ENCODE measurements around the gene KCTD18. TPM values are rescaled to one million over a fixed set of nuclear protein-coding genes. Genes with fewer than 3 reads are reported as not detected.

Gene KCTD18
- total and polyA plus RNA-seq, 2 of the 8 experiments (the other 6 are each of a cell fraction or from before 2014, with no cell fraction given), result 1.6 to 3.1 TPM

DNA sequence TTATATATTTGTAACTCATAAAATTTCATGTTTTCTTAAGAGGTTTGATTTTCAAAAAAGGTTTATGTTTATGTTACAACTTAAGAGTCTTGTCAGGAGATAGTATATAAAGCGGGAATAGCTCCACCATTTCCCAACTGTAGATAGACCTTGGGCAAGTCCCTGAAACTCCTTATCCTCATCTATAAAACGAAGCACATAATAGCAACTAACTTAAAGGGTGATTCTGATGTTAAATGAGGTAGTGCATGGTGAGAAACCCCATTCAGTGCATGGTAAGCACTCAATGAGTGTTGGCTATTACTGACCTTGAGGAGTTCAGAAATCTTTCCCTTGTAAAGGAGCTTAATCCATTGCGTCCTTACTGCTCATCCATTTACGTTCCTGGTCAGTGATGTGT lies 34.1 kb downstream of the KCTD18 start:
- FAIRE-seq, result no peak
- Histone ChIP-seq H4K5ac (ENCODE audit: insufficient read length, low read depth, low read length) (no peak overlapping the region), H4K20me1 (replicated peaks in 1 of 2; ENCODE audit: control insufficient read depth in 1 of 2, insufficient read depth in 2 of 2, low read length in 2 of 2) (no peaks in the 10 kb centered on the region), H3K79me1 (ENCODE audit: low read depth, low read length) (no peaks in the 10 kb centered on the region), H3K4ac (replicated peaks; ENCODE audit: insufficient read length, low read depth, low read length) (no peak overlapping the region), H3K14ac (ENCODE audit: insufficient read length) (no peak overlapping the region), H3K4me2 (ENCODE audit: insufficient read depth in 1 of 2, low read depth in 2 of 2, low read length in 2 of 2) (no peak overlapping the region), H4K8ac (ENCODE audit: extremely low read depth, insufficient read depth, low read length) (no peak overlapping the region), H2BK20ac (ENCODE audit: low read length) (no peak overlapping the region), H3K27me3 (replicated peaks in 1 of 4; ENCODE audit: control insufficient read depth in 3 of 4, extremely low read depth in 1 of 4, insufficient read depth in 3 of 4, low read length in 3 of 4) (no peaks in the 10 kb centered on the region), H2BK12ac (ENCODE audit: low read depth, low read length) (no peak overlapping the region), H3K23ac (ENCODE audit: insufficient read length) (no peak overlapping the region), H3K79me2 (ENCODE audit: control insufficient read depth in 1 of 2, insufficient read depth in 2 of 2, low read length in 2 of 2) (no peaks in the 10 kb centered on the region), H3K9me3 (ENCODE audit: insufficient read depth in 2 of 2, low read depth in 1 of 2, low read length in 1 of 2) (no peaks in the 10 kb centered on the region), H2BK15ac (ENCODE audit: low read length) (no peak overlapping the region), H3K4me3 (ENCODE audit: extremely low read depth in 1 of 4, insufficient read depth in 2 of 4, low read depth in 3 of 4, low read length in 4 of 4) (no peak overlapping the region), H3K27ac (ENCODE audit: low read depth, low read length) (no peak overlapping the region), H2BK120ac (replicated peaks; ENCODE audit: low read depth, low read length) (no peak overlapping the region), H2AK5ac (ENCODE audit: low read depth, low read length) (no peak overlapping the region), H3K56ac (replicated peaks; ENCODE audit: insufficient read length, low read depth, low read length) (no peak overlapping the region), H3K4me1 (replicated peaks in 1 of 4; ENCODE audit: control insufficient read depth in 3 of 4, insufficient read depth in 4 of 4, low read length in 3 of 4) (peaks cover 0 to 5% (median 2%) of the 10 kb centered on the region in 4 experiments; a peak in 2 of 7 replicates), H3K9ac (replicated peaks in 1 of 4; ENCODE audit: extremely low read depth in 1 of 4, low read depth in 3 of 4, low read length in 3 of 4) (no peak overlapping the region), H2AFZ (ENCODE audit: low read length) (no peak overlapping the region), H3K23me2 (ENCODE audit: low read depth, low read length) (no peaks in the 10 kb centered on the region), H4K91ac (replicated peaks; ENCODE audit: insufficient read length, low read length) (no peak overlapping the region), H3K36me3 (ENCODE audit: control insufficient read depth in 2 of 4, insufficient read depth in 4 of 4, low read length in 3 of 4) (peaks cover 19 to 70% (median 48%) of the 10 kb centered on the region in 4 experiments), H3K18ac (ENCODE audit: extremely low read depth, low read length) (no peak overlapping the region), H2BK5ac (ENCODE audit: low read depth, low read length) (no peak overlapping the region)
- WGBS, 2 experiments (ENCODE audit: extremely low coverage in 1 of 2, insufficient coverage in 1 of 2, insufficient read length in 1 of 2, insufficient replicate concordance in 2 of 2, low coverage in 1 of 2, low lambda C conversion rate in 2 of 2, missing lambda C conversion rate in 1 of 2), result 91% methylated on average over 4 of the region's 4 CpGs; no CpG with 5 or more reads in 1 of the 2 experiments
- ChIA-PET POLR2A (ENCODE audit: partially characterized antibody) (interaction anchor here (1.4 kb wide), 2 partner anchors 26 to 34 kb away, joined by 4 read pairs; no protein-coding TSS in a partner anchor), CTCF (ENCODE audit: partially characterized antibody) (interaction anchor here (1.2 to 3.3 kb wide), 7 partner anchors 9 to 502 kb away, joined by 3 to 14 read pairs (median 4); no protein-coding TSS in a partner anchor)
- no peak for DNase-seq (ENCODE audit: low read depth in 1 of 2, low spot score in 2 of 2)
- no peak for TF ChIP-seq KDM4A (IDR thresholded peaks at IDR 0.05; ENCODE audit: low read depth, low read length, severe bottlenecking)
- no peak for TF ChIP-seq HDAC6 (IDR thresholded peaks at IDR 0.05; ENCODE audit: low read depth, low read length)
- TF ChIP-seq TEAD4 (IDR thresholded peaks at IDR 0.05; ENCODE audit: low read depth, low read length), result no peak
- no peak for TF ChIP-seq HDAC2 (IDR thresholded peaks at IDR 0.05; ENCODE audit: borderline replicate concordance in 1 of 2, low read depth in 2 of 2, low read length in 2 of 2)
- TF ChIP-seq TAF7 (optimal IDR thresholded peaks at IDR 0.05; ENCODE audit: borderline replicate concordance, low read depth, low read length), result no peak
- TF ChIP-seq ASH2L (IDR thresholded peaks at IDR 0.05; ENCODE audit: low read length), result no peak
- TF ChIP-seq, protein P1, sequence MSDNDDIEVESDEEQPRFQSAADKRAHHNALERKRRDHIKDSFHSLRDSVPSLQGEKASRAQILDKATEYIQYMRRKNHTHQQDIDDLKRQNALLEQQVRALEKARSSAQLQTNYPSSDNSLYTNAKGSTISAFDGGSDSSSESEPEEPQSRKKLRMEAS (IDR thresholded peaks at IDR 0.05), result no peak
- no peak for TF ChIP-seq BCL11A (IDR thresholded peaks at IDR 0.05; ENCODE audit: low read depth in 2 of 2, low read length in 2 of 2)
- no peak for TF ChIP-seq TCF12 (IDR thresholded peaks at IDR 0.05; ENCODE audit: low read depth, low read length)
- TF ChIP-seq, protein P2, sequence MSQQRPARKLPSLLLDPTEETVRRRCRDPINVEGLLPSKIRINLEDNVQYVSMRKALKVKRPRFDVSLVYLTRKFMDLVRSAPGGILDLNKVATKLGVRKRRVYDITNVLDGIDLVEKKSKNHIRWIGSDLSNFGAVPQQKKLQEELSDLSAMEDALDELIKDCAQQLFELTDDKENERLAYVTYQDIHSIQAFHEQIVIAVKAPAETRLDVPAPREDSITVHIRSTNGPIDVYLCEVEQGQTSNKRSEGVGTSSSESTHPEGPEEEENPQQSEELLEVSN (IDR thresholded peaks at IDR 0.05), result no peak
- TF ChIP-seq JUND (IDR thresholded peaks at IDR 0.05; ENCODE audit: low read length), result no peak
- no peak for TF ChIP-seq YY1 (IDR thresholded peaks at IDR 0.05; ENCODE audit: low read depth, low read length)
- no peak for TF ChIP-seq SAP30 (IDR thresholded peaks at IDR 0.05; ENCODE audit: insufficient read depth, insufficient replicate concordance, low read length)
